H9 (cell line): ENCODE results near the gene PLA2G4E. TPM values are rescaled to one million over a fixed set of nuclear protein-coding genes. Genes with fewer than 3 reads are reported as not detected.

Experiments
- DNase-seq: peaks from one replicate; pipeline ENCODE4 v3.0.0-alpha.2; 2017
- H2AFZ ChIP-seq: one replicate; pipeline ENCODE4 v1.6.1; 2013; ENCODE audit warnings: mild to moderate bottlenecking, low read length, control low read depth, moderate library complexity
- H2AK5ac ChIP-seq: 2 replicates; pipeline ENCODE4 v1.6.1; 2013; ENCODE audit warnings: low read length, control low read depth, mixed read lengths; ENCODE audit not compliant: insufficient read length
- H2BK120ac ChIP-seq: one replicate; pipeline ENCODE4 v1.6.1; 2013; ENCODE audit warnings: low read depth, mild to moderate bottlenecking, low read length, control low read depth, inconsistent platforms; ENCODE audit not compliant: poor library complexity, severe bottlenecking
- H2BK12ac ChIP-seq: 2 replicates; pipeline ENCODE4 v1.6.1; 2013; ENCODE audit warnings: low read length, control low read depth, mixed read lengths, low read depth; ENCODE audit not compliant: insufficient read length
- H2BK15ac ChIP-seq: 2 replicates; pipeline ENCODE4 v1.6.1; 2013; ENCODE audit warnings: low read depth, low read length, control low read depth
- H2BK20ac ChIP-seq: one replicate; pipeline ENCODE4 v1.6.1; 2013; ENCODE audit warnings: low read depth, mild to moderate bottlenecking, low read length, control low read depth, inconsistent platforms; ENCODE audit not compliant: poor library complexity, severe bottlenecking
- H2BK5ac ChIP-seq: 2 replicates; pipeline ENCODE4 v1.6.1; 2013; ENCODE audit warnings: low read length, control low read depth, mixed read lengths; ENCODE audit not compliant: insufficient read length
- H3K14ac ChIP-seq: 2 replicates; pipeline ENCODE4 v1.6.1; 2013; ENCODE audit warnings: low read length, control low read depth; ENCODE audit not compliant: insufficient read depth
- H3K18ac ChIP-seq: 2 replicates; pipeline ENCODE4 v1.6.1; 2013; ENCODE audit warnings: low read depth, mild to moderate bottlenecking, mixed read lengths, low read length, control low read depth; ENCODE audit not compliant: insufficient read length
- H3K23ac ChIP-seq: 2 replicates; pipeline ENCODE4 v1.6.1; 2013; ENCODE audit warnings: low read length, control low read depth, mixed read lengths, low read depth; ENCODE audit not compliant: insufficient read length
- H3K23me2 ChIP-seq: 2 replicates; pipeline ENCODE4 v1.6.1; 2013; ENCODE audit warnings: low read depth, mild to moderate bottlenecking, mixed read lengths, low read length, control low read depth; ENCODE audit not compliant: insufficient read length, poor library complexity, severe bottlenecking
- H3K27ac ChIP-seq: 2 replicates; pipeline ENCODE4 v1.5.1; 2013; ENCODE audit warnings: low read length, control low read depth, mixed read lengths, low read depth; ENCODE audit not compliant: insufficient read length
- H3K27me3 ChIP-seq: 2 replicates; pipeline ENCODE4 v1.6.1; 2013; ENCODE audit warnings: low read length, control low read depth, inconsistent platforms; ENCODE audit not compliant: insufficient read depth
- H3K4ac ChIP-seq: 2 replicates; pipeline ENCODE4 v1.6.1; 2013; ENCODE audit warnings: low read depth, mild to moderate bottlenecking, control low read depth, inconsistent platforms, low read length, moderate library complexity
- H3K4me1 ChIP-seq: 2 replicates; pipeline ENCODE4 v1.6.1; 2013; ENCODE audit warnings: low read length, control low read depth, inconsistent platforms; ENCODE audit not compliant: insufficient read depth
- H3K4me2 ChIP-seq: 2 replicates; pipeline ENCODE4 v1.6.1; 2013; ENCODE audit warnings: low read length, control low read depth, mixed read lengths; ENCODE audit not compliant: insufficient read length, insufficient read depth
- H3K56ac ChIP-seq: 2 replicates; pipeline ENCODE4 v1.6.1; 2013; ENCODE audit warnings: low read depth, mild to moderate bottlenecking, mixed read lengths, low read length, control low read depth; ENCODE audit not compliant: insufficient read length
- H3K79me1 ChIP-seq: 2 replicates; pipeline ENCODE4 v1.6.1; 2013; ENCODE audit warnings: low read depth, mild to moderate bottlenecking, moderate library complexity, low read length, control low read depth, inconsistent platforms; ENCODE audit not compliant: insufficient read depth, poor library complexity, severe bottlenecking
- H3K79me2 ChIP-seq: 2 replicates; pipeline ENCODE4 v1.6.1; 2013; ENCODE audit warnings: low read length, control low read depth, inconsistent platforms; ENCODE audit not compliant: insufficient read depth
- H3K9ac ChIP-seq: 2 replicates; pipeline ENCODE4 v1.6.1; 2013; ENCODE audit warnings: low read length, control low read depth, mixed read lengths; ENCODE audit not compliant: insufficient read length; ENCODE audit errors: extremely low read depth
- H3K9me3 ChIP-seq: one replicate; pipeline ENCODE4 v1.6.1; 2013; ENCODE audit warnings: low read depth, low read length, inconsistent platforms; ENCODE audit not compliant: control insufficient read depth
- H3T11ph ChIP-seq: one replicate; pipeline ENCODE4 v1.6.1; 2013; ENCODE audit warnings: mild to moderate bottlenecking, low read length, control low read depth, inconsistent platforms
- H4K20me1 ChIP-seq: one replicate; pipeline ENCODE4 v1.6.1; 2013; ENCODE audit not compliant: control insufficient read depth, insufficient read length, insufficient read depth
- H4K5ac ChIP-seq: 2 replicates; pipeline ENCODE4 v1.6.1; 2013; ENCODE audit warnings: low read depth, mild to moderate bottlenecking, mixed read lengths, low read length, control low read depth; ENCODE audit not compliant: insufficient read length
- H4K8ac ChIP-seq: replicated peaks from 2 replicates; pipeline ENCODE4 v1.6.1; 2013; ENCODE audit warnings: low read length, control low read depth, mixed read lengths, low read depth; ENCODE audit not compliant: insufficient read length
- H4K91ac ChIP-seq: 2 replicates; pipeline ENCODE4 v1.6.1; 2013; ENCODE audit warnings: low read depth, mild to moderate bottlenecking, moderate library complexity, mixed read lengths, low read length, control low read depth; ENCODE audit not compliant: insufficient read length
- H3K27ac Mint-ChIP-seq, 3 experiments: 2 replicates in 2 of 3; 3 replicates in 1 of 3; pipeline ENCODE4 v1.8.0; 2020 to 2021; ENCODE audit warnings: mixed read lengths in 3 of 3, mild to moderate bottlenecking in 1 of 3, moderate library complexity in 1 of 3
- H3K27me3 Mint-ChIP-seq: 2 replicates; pipeline ENCODE4 v1.8.0; 2021; ENCODE audit warnings: low read depth, mild to moderate bottlenecking, moderate library complexity, mixed read lengths
- H3K36me3 Mint-ChIP-seq, 3 experiments: 2 replicates in 2 of 3; 3 replicates in 1 of 3; pipeline ENCODE4 v1.8.0; 2020 to 2021; ENCODE audit warnings: low read depth in 3 of 3, mixed read lengths in 3 of 3; ENCODE audit not compliant: insufficient read depth in 1 of 3
- H3K4me1 Mint-ChIP-seq, 2 experiments: 2 replicates each; pipeline ENCODE4 v1.8.0; 2020; ENCODE audit warnings: mixed read lengths in 2 of 2
- H3K4me3 Mint-ChIP-seq, 2 experiments: 2 replicates in 1 of 2; 3 replicates in 1 of 2; pipeline ENCODE4 v1.8.0; 2020 to 2021; ENCODE audit warnings: mild to moderate bottlenecking in 2 of 2, mixed read lengths in 2 of 2, moderate library complexity in 1 of 2
- H3K9me3 Mint-ChIP-seq, 2 experiments: 2 replicates in 1 of 2; 3 replicates in 1 of 2; pipeline ENCODE4 v1.8.0; 2020; ENCODE audit warnings: mild to moderate bottlenecking in 2 of 2, mixed read lengths in 2 of 2, moderate library complexity in 1 of 2
- CTCF ChIP-seq: fragments of 200-600 bp; sonication (generic); conservative IDR thresholded peaks from 3 replicates; pipeline ENCODE4 v1.8.0; 2021; ENCODE audit warnings: antibody characterized with exemption, mild to moderate bottlenecking
- WGBS: extraction: QIAGEN DNeasy Blood & Tissue Kit; methylation state at CpG from one replicate; pipeline ENCODE4 v1.1.7; 2013; ENCODE audit warnings: missing lambda C conversion rate, low lambda C conversion rate, mixed read lengths; ENCODE audit not compliant: insufficient read length; ENCODE audit errors: extremely low coverage; 5-methylcytosine and 5-hydroxymethylcytosine counted together
- total RNA-seq: library from RNA; stranded (reverse); gene quantifications from 2 replicates; pipeline ENCODE4 v1.2.1, GENCODE V29; 2021

The PLA2G4E gene
- total RNA-seq, 1 experiment from 2014 or later: not detected

DNA sequence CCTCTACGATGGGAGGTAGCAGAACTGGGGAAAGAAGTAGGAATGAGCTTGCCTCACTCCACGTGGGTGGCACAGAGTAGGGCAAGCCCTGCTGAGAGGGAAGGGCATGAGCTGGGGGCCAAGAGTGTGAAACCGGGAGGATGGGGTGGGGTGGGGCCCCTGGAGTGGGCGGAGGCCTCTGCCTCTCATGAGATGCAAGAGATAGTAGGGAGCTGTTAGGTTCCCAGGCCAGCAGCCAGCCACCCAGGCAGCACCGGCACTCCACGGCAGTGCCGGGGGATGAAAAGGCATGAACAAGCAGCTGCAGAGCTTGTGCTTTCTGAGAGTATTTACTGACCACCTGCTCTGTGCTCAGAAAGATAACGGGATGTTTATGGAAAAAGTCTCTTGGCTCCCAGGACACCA is 24.4 kb upstream of the PLA2G4E start:
- H3K9me3 ChIP-seq: no peaks in the 10 kb centered on the region
- Mint-ChIP-seq H3K4me1 (peaks cover 14 to 15% of the 10 kb centered on the region in 2 experiments), H3K36me3 (no peaks in the 10 kb centered on the region), H3K27me3 (no peaks in the 10 kb centered on the region; the same call in 1 of the 2 replicates), H3K27ac (no peak overlapping the region), H3K4me3 (no peak overlapping the region), H3K9me3 (no peaks in the 10 kb centered on the region)
- no peak overlapping the region for H3K56ac ChIP-seq
- WGBS: no CpG with 5 or more reads among the region's 8 CpGs
- no peak overlapping the region for H3K14ac ChIP-seq
- no peaks in the 10 kb centered on the region for H3K79me1 ChIP-seq
- H2BK120ac ChIP-seq: no peak overlapping the region
- no peak overlapping the region for H3K18ac ChIP-seq
- H3K27me3 ChIP-seq: no peaks in the 10 kb centered on the region
- H3K4me1 ChIP-seq: no peaks in the 10 kb centered on the region
- H3K9ac ChIP-seq: no peak overlapping the region
- H3K27ac ChIP-seq: no peak overlapping the region
- H3K4ac ChIP-seq: no peak overlapping the region
- no peaks in the 10 kb centered on the region for H3K23me2 ChIP-seq
- H3T11ph ChIP-seq: no peak overlapping the region
- H4K8ac ChIP-seq: no peak overlapping the region
- no peak overlapping the region for H2BK20ac ChIP-seq
- H2BK5ac ChIP-seq: no peak overlapping the region
- no peak overlapping the region for H2AFZ ChIP-seq
- no peak overlapping the region for H2BK15ac ChIP-seq
- H4K5ac ChIP-seq: no peak overlapping the region
- no peak overlapping the region for H3K4me2 ChIP-seq
- H2AK5ac ChIP-seq: no peak overlapping the region
- H3K79me2 ChIP-seq: no peaks in the 10 kb centered on the region
- TF ChIP-seq CTCF: no peak
- no peaks in the 10 kb centered on the region for H4K20me1 ChIP-seq
- no peak overlapping the region for H3K23ac ChIP-seq
- no peak overlapping the region for H2BK12ac ChIP-seq
- H4K91ac ChIP-seq: no peak overlapping the region
- no peak for DNase-seq
